Ectodermal cell (in vitro differentiated cells): Measurements from ENCODE around the gene NPHP4.

Source experiments
- H3K27ac ChIP-seq: 2 replicates; pipeline ENCODE4 v1.7.0; 2013; ENCODE audit warnings: mild to moderate bottlenecking, low read depth, low read length; ENCODE audit not compliant: insufficient read depth, poor library complexity, severe bottlenecking
- H3K27me3 ChIP-seq: 2 replicates; pipeline ENCODE4 v1.7.0; 2013; ENCODE audit warnings: mild to moderate bottlenecking, low read length; ENCODE audit not compliant: insufficient read depth, control insufficient read depth, poor library complexity, severe bottlenecking
- H3K36me3 ChIP-seq: one replicate; pipeline ENCODE4 v1.7.0; 2013; ENCODE audit warnings: low read length; ENCODE audit not compliant: control insufficient read depth, insufficient read depth
- H3K4me1 ChIP-seq: one replicate; pipeline ENCODE4 v1.7.0; 2013; ENCODE audit warnings: low read length; ENCODE audit not compliant: control insufficient read depth, insufficient read depth
- H3K4me3 ChIP-seq: 2 replicates; pipeline ENCODE4 v1.7.0; 2013; ENCODE audit warnings: low read depth, low read length, control low read depth; ENCODE audit not compliant: insufficient read depth
- H3K9me3 ChIP-seq: 2 replicates; pipeline ENCODE4 v1.7.0; 2013; ENCODE audit warnings: mild to moderate bottlenecking, low read length, moderate library complexity; ENCODE audit not compliant: control insufficient read depth
- WGBS, 2 experiments: methylation state at CpG; one replicate each; pipeline ENCODE4 v1.1.7; 2013; ENCODE audit warnings: missing lambda C conversion rate in 2 of 2; 5-methylcytosine and 5-hydroxymethylcytosine counted together

Gene NPHP4

DNA sequence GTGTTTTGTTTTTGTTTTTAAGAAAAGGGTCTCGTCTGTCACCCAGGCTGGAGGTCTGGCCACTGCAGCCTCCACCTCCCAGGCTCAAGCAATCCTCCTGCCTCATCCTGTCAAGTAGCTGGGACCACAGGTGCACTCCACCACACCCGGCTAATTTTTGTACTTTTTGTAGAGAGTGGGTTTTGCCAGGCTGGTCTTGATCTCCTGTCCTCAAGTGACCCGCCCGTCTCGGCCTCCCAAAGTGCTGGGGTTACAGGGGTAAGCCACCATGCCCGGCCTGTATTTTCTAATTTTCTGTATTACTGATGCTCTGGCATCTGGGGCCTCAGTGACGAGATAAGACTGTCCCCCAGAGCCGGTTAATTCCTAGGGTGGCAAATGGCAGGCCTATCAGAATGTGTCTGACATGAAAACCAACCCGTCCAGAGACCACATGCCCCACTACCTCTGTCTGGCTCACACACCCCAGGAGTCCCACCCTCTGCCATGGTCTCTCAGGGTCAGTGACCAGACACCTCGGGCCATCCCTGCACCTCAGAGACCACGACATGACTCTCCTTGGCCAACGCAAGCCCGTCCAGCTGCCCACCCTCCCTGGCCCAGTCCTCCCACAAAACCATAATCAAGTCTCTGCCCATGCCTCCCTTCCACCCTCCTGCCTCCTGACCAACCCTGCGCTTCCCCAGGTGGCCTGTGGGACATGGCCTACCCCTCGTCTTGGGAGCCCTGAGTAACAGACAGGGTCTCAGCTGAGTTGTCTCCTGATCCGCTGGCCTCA lies 12.5 kb downstream of the NPHP4 start:
- WGBS, 2 experiments: 92% methylated on average over 16 of the region's 16 CpGs
- Histone ChIP-seq H3K4me1 (peaks cover 3% of the 10 kb centered on the region), H3K9me3 (no peaks in the 10 kb centered on the region), H3K4me3 (no peak overlapping the region), H3K36me3 (peaks cover 7% of the 10 kb centered on the region), H3K27ac (no peak overlapping the region), H3K27me3 (no peaks in the 10 kb centered on the region)

DNA sequence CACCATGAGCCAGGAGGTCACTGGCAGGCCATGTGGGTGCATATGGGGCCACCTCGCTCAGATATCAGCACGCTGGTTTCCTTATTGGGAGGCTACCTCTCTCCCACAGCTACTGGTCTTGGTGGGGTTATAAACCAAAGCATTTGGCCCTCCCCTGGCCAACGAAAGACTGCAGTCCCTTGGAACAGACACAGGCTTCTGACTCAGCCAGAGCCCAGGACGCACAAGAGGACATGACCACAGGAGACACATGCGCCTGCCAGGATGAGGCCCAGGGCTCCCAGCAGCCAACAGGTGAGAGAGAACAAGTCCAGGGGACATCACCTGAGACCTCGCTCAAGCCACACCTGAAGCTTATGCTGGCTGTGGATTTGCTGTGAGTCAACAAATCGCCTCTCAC lies 13.8 kb downstream of the NPHP4 start:
- Histone ChIP-seq H3K4me3 (no peak overlapping the region), H3K4me1 (peaks cover 3% of the 10 kb centered on the region), H3K9me3 (no peaks in the 10 kb centered on the region), H3K36me3 (peaks cover 7% of the 10 kb centered on the region), H3K27me3 (no peaks in the 10 kb centered on the region), H3K27ac (no peak overlapping the region)
- WGBS, 2 experiments: 79 to 90% methylated on average over 6 to 7 of the region's 7 CpGs

DNA sequence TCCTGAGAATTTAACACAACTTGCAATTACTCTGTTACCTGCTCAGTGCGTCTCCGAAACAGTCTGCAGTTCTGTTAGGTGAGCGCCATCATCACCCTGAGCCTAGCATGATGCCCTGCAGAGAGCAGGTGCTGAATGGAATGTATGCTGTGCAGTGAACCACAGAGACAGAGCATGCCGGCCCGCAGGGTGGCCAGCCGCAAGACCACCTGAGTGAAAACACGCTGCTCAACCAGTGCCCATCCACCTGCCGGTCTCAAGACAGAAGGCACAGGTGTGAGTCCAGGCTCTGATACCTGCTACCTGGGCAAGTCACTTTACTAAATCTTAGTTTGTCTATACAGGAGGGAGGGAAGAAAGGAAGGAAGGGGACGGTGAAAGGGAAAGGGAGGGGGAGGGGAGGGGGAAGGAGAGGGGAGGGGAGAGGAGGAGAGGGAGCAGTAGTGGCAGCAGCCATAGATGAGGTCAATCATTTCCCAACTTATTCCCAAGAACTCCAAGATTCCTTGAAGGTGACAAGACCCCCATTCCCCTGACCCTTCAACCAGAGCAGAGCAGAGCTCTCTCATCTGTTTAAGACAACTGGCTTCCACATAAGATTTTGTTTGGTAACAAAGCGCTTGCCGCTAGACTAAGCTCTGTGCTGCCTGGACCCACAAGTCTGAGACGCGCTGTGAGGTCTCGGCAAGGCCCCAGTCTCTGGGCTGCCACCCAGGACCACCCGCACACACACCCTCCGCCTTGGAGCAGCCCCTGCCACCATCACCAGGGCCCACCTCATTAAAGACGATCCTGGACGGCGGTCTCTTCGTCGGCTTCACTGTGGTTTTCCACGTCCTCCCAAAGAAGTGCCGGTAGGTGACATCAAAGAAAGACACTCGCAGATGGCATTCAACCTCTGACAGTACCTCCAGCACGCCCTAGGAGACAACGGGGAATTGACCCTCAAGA lies 14.5 kb downstream of the NPHP4 start:
- H3K27me3 ChIP-seq: no peaks in the 10 kb centered on the region
- H3K4me3 ChIP-seq: no peak overlapping the region
- H3K27ac ChIP-seq: no peak overlapping the region
- H3K9me3 ChIP-seq: no peaks in the 10 kb centered on the region
- H3K36me3 ChIP-seq: peaks cover 7% of the 10 kb centered on the region
- H3K4me1 ChIP-seq: peaks cover 3% of the 10 kb centered on the region
- WGBS, 2 experiments: 91 to 92% methylated on average over 25 of the region's 26 CpGs

DNA sequence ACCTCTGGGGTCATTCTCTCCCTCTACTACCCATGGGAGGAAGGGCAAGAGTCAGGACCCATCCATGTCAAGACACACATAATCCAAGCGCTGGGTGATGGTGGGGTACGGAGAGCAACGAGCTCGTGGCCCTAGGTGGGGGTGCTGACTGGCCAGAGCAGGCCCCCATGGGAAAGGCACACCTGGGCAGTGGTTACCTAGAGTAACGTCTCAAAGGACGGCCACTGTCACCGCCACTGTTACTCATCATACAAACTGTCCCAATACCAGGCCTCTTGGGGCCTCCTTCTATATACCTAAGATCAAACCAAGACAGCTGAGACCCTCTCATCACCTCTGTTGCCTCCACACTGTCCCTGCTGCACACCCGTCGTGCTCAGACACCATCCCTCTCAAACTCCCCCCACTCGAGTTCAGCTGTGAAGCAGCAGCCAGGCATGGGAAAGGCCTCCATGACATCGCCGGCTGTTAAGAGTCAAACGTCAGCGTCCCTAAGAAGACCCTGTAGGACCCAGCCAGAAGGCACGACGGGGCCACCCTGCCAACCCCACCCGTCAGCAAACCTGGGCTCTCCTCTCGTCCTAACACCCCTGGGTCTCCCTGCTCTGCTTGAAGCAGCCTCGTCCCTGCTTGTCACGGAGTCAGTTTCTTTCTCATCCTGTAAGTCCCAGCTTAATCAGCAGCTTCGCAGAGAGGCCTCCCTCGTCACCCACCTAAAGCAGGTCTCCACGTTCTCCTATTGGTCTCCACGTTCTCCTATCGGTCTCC lies 15.3 kb downstream of the NPHP4 start:
- Histone ChIP-seq H3K9me3 (no peaks in the 10 kb centered on the region), H3K4me3 (no peak overlapping the region), H3K27ac (no peak overlapping the region), H3K36me3 (peaks cover 7% of the 10 kb centered on the region), H3K27me3 (no peaks in the 10 kb centered on the region), H3K4me1 (peaks cover 3% of the 10 kb centered on the region)
- 90 to 91% methylated on average over 25 of the region's 25 CpGs for WGBS, 2 experiments

DNA sequence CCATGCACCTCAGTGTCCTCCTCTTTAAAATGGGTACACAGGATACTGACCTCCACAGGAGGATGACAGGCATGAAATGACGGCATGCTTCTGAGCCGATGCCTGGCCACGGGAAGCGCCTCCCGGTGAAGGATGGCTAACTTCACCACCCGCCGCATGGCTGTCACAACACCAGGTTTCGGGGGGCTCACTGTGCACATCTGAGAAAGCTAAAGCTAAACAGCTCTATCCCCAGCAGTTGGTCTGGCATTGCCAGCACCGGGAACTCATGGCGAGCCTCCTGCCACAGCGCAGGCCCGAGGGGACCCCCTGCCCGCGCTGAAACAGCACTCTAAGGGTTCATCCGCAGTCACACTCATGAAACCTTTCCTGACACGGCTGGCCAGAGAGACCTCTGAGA lies 16.0 kb downstream of the NPHP4 start:
- Histone ChIP-seq H3K27ac (no peak overlapping the region), H3K4me3 (no peak overlapping the region), H3K27me3 (no peaks in the 10 kb centered on the region), H3K36me3 (peaks cover 7% of the 10 kb centered on the region), H3K4me1 (peaks cover 3% of the 10 kb centered on the region), H3K9me3 (no peaks in the 10 kb centered on the region)
- 94 to 95% methylated on average over 16 of the region's 16 CpGs for WGBS, 2 experiments

DNA sequence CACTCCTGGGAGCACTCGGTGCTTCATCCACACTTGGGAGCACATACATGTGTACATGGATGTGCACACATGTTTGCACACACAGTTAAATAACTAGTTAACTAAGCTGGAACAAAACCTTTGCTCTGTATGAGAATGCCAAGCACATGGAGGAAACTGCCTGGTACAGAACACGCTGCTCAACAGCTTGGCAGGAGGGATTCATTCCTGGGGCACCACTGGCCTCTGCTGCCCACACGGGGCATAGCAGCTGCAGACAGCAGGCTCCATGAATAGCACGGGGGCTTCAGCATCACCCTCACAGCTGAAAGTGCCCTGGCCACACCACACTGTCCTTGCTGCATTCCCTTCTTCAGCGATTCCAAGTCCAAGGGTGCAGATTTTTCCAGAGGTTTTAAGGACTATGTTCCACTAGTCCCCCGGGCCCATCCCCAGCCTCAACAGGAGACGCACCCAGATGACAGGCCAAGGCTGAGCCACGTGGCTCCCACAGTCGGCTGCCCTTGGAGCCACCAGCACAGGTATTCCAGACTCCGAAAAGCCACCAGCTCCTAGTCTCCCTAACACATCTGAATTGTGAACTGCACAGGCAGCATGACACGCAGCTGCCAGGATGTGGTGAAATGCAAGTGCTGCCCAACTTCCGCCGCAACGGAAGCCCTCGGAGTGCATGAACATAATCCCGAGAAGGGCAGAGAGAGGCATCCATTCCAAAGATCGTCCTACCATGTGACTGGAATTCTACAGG lies 16.9 kb downstream of the NPHP4 start:
- Histone ChIP-seq H3K27me3 (no peaks in the 10 kb centered on the region), H3K36me3 (peaks cover 7% of the 10 kb centered on the region), H3K27ac (no peak overlapping the region), H3K4me1 (no peaks in the 10 kb centered on the region), H3K9me3 (no peaks in the 10 kb centered on the region), H3K4me3 (no peak overlapping the region)
- 80 to 82% methylated on average over 17 of the region's 17 CpGs for WGBS, 2 experiments

DNA sequence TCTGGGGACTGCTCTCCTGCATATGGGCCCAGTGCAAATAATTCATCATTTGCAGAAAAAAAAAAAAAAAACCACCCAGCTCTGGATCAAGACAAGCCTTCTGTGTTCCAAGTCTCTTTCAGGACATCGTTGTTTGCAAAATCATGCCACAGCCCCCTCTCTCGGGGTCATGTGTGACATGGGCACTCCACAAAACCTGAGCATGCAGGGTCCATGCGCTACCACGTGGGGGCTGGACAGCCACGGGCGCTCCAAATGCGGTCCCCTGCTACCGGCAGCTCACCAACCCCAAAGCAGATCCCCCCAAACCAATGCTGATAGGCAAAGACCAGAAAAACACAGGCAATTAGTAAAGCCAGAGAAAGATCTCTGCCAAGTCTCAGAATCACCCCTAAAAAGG lies 17.6 kb downstream of the NPHP4 start:
- H3K36me3 ChIP-seq: peaks cover 7% of the 10 kb centered on the region
- no peak overlapping the region for H3K4me3 ChIP-seq
- WGBS, 2 experiments: 90 to 94% methylated on average over 8 of the region's 8 CpGs
- H3K4me1 ChIP-seq: no peaks in the 10 kb centered on the region
- no peaks in the 10 kb centered on the region for H3K9me3 ChIP-seq
- H3K27me3 ChIP-seq: no peaks in the 10 kb centered on the region
- no peak overlapping the region for H3K27ac ChIP-seq

DNA sequence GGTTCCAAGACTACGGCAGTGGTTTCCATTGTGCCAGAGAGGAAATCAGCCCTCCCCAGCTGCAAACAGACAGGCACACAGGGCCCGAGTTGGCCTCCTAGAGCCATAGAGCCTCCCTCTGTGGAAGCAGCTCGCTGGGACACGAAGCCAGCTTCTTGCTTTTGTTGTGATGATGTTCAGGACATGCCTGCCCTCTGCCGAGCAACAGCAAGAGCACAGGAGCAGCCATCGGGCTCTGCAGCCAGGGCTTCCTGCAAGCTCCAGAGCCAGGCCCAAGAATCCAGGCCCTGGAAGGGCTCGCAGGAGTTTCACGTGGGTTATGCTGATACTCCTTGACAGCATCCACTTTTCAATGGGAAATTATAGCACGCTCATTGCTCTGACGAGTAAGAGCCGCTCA lies 18.5 kb downstream of the NPHP4 start:
- Histone ChIP-seq H3K27ac (no peak overlapping the region), H3K27me3 (no peaks in the 10 kb centered on the region), H3K36me3 (peaks cover 7% of the 10 kb centered on the region), H3K9me3 (no peaks in the 10 kb centered on the region), H3K4me3 (no peak overlapping the region), H3K4me1 (no peaks in the 10 kb centered on the region)
- WGBS, 2 experiments: 71 to 73% methylated on average over 11 of the region's 11 CpGs

DNA sequence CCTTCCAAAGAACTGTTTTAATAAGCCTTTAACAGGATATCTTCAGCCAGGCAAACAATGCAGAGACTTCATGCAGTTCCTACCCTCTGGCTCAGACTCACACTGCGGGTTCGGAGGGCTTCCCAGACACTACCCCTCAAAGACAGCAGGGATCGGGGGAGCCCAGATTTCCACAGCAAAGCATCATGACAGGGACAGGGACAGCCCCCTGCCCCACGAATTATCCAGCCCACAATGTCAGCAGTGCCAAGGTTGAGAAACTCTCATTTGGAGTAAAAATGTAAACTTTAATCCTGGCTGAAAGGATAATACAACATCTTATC lies 20.1 kb downstream of the NPHP4 start:
- Histone ChIP-seq H3K9me3 (no peaks in the 10 kb centered on the region), H3K36me3 (peaks cover 4% of the 10 kb centered on the region), H3K4me1 (no peaks in the 10 kb centered on the region), H3K4me3 (no peak overlapping the region), H3K27ac (no peak overlapping the region), H3K27me3 (no peaks in the 10 kb centered on the region)
- WGBS, 2 experiments: 90 to 91% methylated on average over 4 of the region's 4 CpGs
